GM23338 (cell line): ENCODE measurements around the gene FAAH. TPM values are rescaled to one million over a fixed set of nuclear protein-coding genes. Genes with fewer than 3 reads are reported as not detected.

Source experiments
- ATAC-seq: fragments of 200-7000 bp; cut with Tn5 transposase; 3 replicates; pipeline ENCODE4 v1.9.1; 2020
- DNase-seq: peaks from one replicate; pipeline ENCODE4 v3.0.0-alpha.2; 2015; ENCODE audit warnings: low spot score
- H2AFZ ChIP-seq: fragments of 200-600 bp; sonication (generic); 2 replicates; pipeline ENCODE4 v1.8.0; 2016; ENCODE audit warnings: antibody characterized with exemption, mild to moderate bottlenecking, moderate library complexity
- H3F3A ChIP-seq: fragments of 200-600 bp; sonication (generic); replicated peaks from 2 replicates; pipeline ENCODE4 v1.8.0; 2017; ENCODE audit warnings: antibody characterized with exemption, mixed run types, low read depth
- H3K27ac ChIP-seq: fragments of 200-600 bp; sonication (generic); 2 replicates; pipeline ENCODE4 v1.6.1; 2016; ENCODE audit warnings: low read depth
- H3K27me3 ChIP-seq: fragments of 200-600 bp; sonication (generic); 2 replicates; pipeline ENCODE4 v1.8.0; 2016; ENCODE audit warnings: mild to moderate bottlenecking, mixed run types, moderate library complexity; ENCODE audit not compliant: insufficient read depth
- H3K36me3 ChIP-seq: fragments of 200-600 bp; sonication (generic); 2 replicates; pipeline ENCODE4 v1.8.0; 2016; ENCODE audit warnings: mild to moderate bottlenecking; ENCODE audit not compliant: insufficient read depth
- H3K4me1 ChIP-seq: fragments of 200-600 bp; sonication (generic); 2 replicates; pipeline ENCODE4 v1.8.0; 2016; ENCODE audit warnings: mild to moderate bottlenecking, moderate library complexity; ENCODE audit not compliant: insufficient read depth
- H3K4me2 ChIP-seq: fragments of 200-600 bp; sonication (generic); 2 replicates; pipeline ENCODE4 v1.7.1; 2017; ENCODE audit warnings: mixed run types
- H3K4me3 ChIP-seq: fragments of 200-600 bp; sonication (generic); 2 replicates; pipeline ENCODE4 v1.6.1; 2016; ENCODE audit warnings: mixed run types
- H3K79me2 ChIP-seq: fragments of 200-600 bp; sonication (generic); replicated peaks from 2 replicates; pipeline ENCODE4 v1.8.0; 2017; ENCODE audit warnings: mild to moderate bottlenecking; ENCODE audit not compliant: insufficient read depth
- H3K9me2 ChIP-seq: fragments of 200-600 bp; sonication (generic); 2 replicates; pipeline ENCODE4 v1.8.0; 2017; ENCODE audit not compliant: insufficient read depth
- H4K20me1 ChIP-seq: fragments of 200-600 bp; sonication (generic); replicated peaks from 2 replicates; pipeline ENCODE4 v1.8.0; 2017; ENCODE audit warnings: mild to moderate bottlenecking; ENCODE audit not compliant: insufficient read depth
- H3K27ac Mint-ChIP-seq: 2 replicates; pipeline ENCODE4 v1.8.0; 2020; ENCODE audit warnings: inconsistent platforms, mild to moderate bottlenecking, moderate library complexity, mixed read lengths
- H3K27me3 Mint-ChIP-seq: 3 replicates; pipeline ENCODE4 v1.8.0; 2022; ENCODE audit warnings: low read depth, mild to moderate bottlenecking, moderate library complexity, mixed read lengths, inconsistent platforms; ENCODE audit not compliant: insufficient read depth, poor library complexity
- H3K36me3 Mint-ChIP-seq: 3 replicates; pipeline ENCODE4 v1.8.0; 2021; ENCODE audit warnings: low read depth, mild to moderate bottlenecking, inconsistent platforms, moderate library complexity, mixed read lengths
- H3K4me1 Mint-ChIP-seq: 3 replicates; pipeline ENCODE4 v1.8.0; 2020; ENCODE audit warnings: mild to moderate bottlenecking, inconsistent platforms, mixed read lengths
- H3K4me3 Mint-ChIP-seq: 3 replicates; pipeline ENCODE4 v1.8.0; 2021; ENCODE audit warnings: moderate library complexity, mild to moderate bottlenecking, inconsistent platforms, mixed read lengths
- H3K9me3 Mint-ChIP-seq: 3 replicates; pipeline ENCODE4 v1.8.0; 2020; ENCODE audit warnings: moderate library complexity, mild to moderate bottlenecking, inconsistent platforms, mixed read lengths
- CREB1 ChIP-seq: fragments of 250-450 bp; sonication (Bioruptor Pico); IDR thresholded peaks from 2 replicates; pipeline ENCODE4 v1.5.0; 2020; ENCODE audit warnings: low read depth, mild to moderate bottlenecking, moderate library complexity
- EZH2 ChIP-seq: fragments of 200-600 bp; sonication (generic); IDR thresholded peaks from one replicate; pipeline ENCODE4 v1.8.0; 2017; ENCODE audit warnings: antibody characterized with exemption, mild to moderate bottlenecking, low read depth; ENCODE audit not compliant: unreplicated experiment
- EZH2phosphoT487 ChIP-seq: fragments of 200-600 bp; sonication (generic); IDR thresholded peaks from one replicate; pipeline ENCODE4 v1.8.1; 2018; ENCODE audit warnings: antibody characterized with exemption; ENCODE audit not compliant: unreplicated experiment
- JUNB ChIP-seq: IDR thresholded peaks from one replicate; pipeline ENCODE4 v1.6.1; 2016; ENCODE audit warnings: antibody characterized with exemption; ENCODE audit not compliant: unreplicated experiment
- NANOG ChIP-seq: IDR thresholded peaks from 2 replicates; pipeline ENCODE4 v1.6.1; 2016; ENCODE audit warnings: antibody characterized with exemption, borderline replicate concordance
- POLR2AphosphoS5 ChIP-seq: IDR thresholded peaks from 2 replicates; pipeline ENCODE4 v1.6.1; 2016; ENCODE audit warnings: antibody characterized with exemption, low read depth
- STAT1 ChIP-seq: IDR thresholded peaks from one replicate; pipeline ENCODE4 v1.6.1; 2016; ENCODE audit warnings: antibody characterized with exemption; ENCODE audit not compliant: unreplicated experiment
- ZNF114 ChIP-seq: fragments of 250-450 bp; sonication (Bioruptor Pico); IDR thresholded peaks from 2 replicates; pipeline ENCODE4 v1.5.0; 2020; ENCODE audit warnings: mild to moderate bottlenecking, moderate library complexity
- ZNF331 ChIP-seq: fragments of 250-450 bp; sonication (Bioruptor Pico); IDR thresholded peaks from 2 replicates; pipeline ENCODE4 v1.5.0; 2020; ENCODE audit warnings: low read depth, mild to moderate bottlenecking, moderate library complexity
- polyA plus RNA-seq: library from polyadenylated mRNA; unstranded; fragments of >200 nt; fragmentation: Nextera tagmentation; extraction: Ambion mirVana; gene quantifications from 2 replicates; pipeline ENCODE4 v1.2.1, GENCODE V29; 2016
- total RNA-seq: library from RNA; depleted of rRNA; stranded (reverse); fragments of >200 nt; shearing (Covaris generic); gene quantifications from 2 replicates; pipeline ENCODE4 v1.2.3, GENCODE V29; 2014
- TF ChIP-seq, protein P1 (sequence below), 2 experiments: fragments of 200-600 bp in 1 of 2; sonication (generic) in 1 of 2; conservative IDR thresholded peaks; 2 replicates each; pipeline versions ENCODE4 v1.5.1 to v1.6.1; 2016 to 2017; ENCODE audit warnings: antibody characterized with exemption in 2 of 2, low read depth in 2 of 2, mild to moderate bottlenecking in 2 of 2, moderate library complexity in 1 of 2
- TF ChIP-seq, protein P2 (sequence below): IDR thresholded peaks from 2 replicates; pipeline ENCODE4 v1.6.1; 2016; ENCODE audit warnings: antibody characterized with exemption
- TF ChIP-seq, protein P3 (sequence below): fragments of 250-450 bp; sonication (Bioruptor Pico); IDR thresholded peaks from 2 replicates; pipeline ENCODE4 v1.5.0; 2020; ENCODE audit warnings: mild to moderate bottlenecking, moderate library complexity
- TF ChIP-seq, protein P4 (sequence below): IDR thresholded peaks from one replicate; pipeline ENCODE4 v1.6.1; 2018; ENCODE audit warnings: antibody characterized with exemption; ENCODE audit not compliant: unreplicated experiment

The FAAH gene
- total and polyA plus RNA-seq, 2 experiments from 2014 or later: 10.7 to 24.0 TPM

DNA sequence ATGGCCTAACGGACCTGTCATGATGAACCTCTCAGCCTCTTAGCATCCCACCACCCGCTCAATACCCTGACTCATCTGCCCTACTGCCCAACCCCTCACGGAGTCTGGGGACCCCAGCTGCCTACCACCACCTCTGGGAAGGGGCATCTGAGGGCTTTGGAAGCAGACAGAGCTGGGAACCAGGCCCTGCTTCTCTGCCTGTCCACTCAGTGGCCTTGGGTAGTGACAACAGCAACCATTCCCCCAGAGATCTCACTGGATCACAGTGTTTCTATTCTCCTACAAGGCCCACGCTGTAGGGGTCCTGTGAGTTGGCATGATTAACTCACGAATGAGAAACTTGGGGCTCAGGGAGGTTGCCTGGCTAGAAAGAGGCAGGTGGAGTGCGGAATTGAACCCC, 63.1 kb downstream of the FAAH start:
- H3K27ac ChIP-seq: no peak overlapping the region
- H3K4me1 ChIP-seq: peaks cover 10% of the 10 kb centered on the region
- Mint-ChIP-seq H3K4me1 (peaks cover 22% of the 10 kb centered on the region), H3K9me3 (no peaks in the 10 kb centered on the region; the same call in 2 of the 3 replicates), H3K36me3 (no peaks in the 10 kb centered on the region; the same call in 2 of the 3 replicates), H3K27ac (no peak overlapping the region), H3K27me3 (peaks cover 46% of the 10 kb centered on the region), H3K4me3 (no peak overlapping the region)
- TF ChIP-seq POLR2AphosphoS5 (no peak), ZNF331 (CRISPR knock-in tag) (no peak), STAT1 (no peak), ZNF114 (no peak), EZH2 (no peak), EZH2phosphoT487 (no peak), NANOG (no peak), JUNB (no peak), CREB1 (CRISPR knock-in tag) (no peak)
- TF ChIP-seq, protein P1, sequence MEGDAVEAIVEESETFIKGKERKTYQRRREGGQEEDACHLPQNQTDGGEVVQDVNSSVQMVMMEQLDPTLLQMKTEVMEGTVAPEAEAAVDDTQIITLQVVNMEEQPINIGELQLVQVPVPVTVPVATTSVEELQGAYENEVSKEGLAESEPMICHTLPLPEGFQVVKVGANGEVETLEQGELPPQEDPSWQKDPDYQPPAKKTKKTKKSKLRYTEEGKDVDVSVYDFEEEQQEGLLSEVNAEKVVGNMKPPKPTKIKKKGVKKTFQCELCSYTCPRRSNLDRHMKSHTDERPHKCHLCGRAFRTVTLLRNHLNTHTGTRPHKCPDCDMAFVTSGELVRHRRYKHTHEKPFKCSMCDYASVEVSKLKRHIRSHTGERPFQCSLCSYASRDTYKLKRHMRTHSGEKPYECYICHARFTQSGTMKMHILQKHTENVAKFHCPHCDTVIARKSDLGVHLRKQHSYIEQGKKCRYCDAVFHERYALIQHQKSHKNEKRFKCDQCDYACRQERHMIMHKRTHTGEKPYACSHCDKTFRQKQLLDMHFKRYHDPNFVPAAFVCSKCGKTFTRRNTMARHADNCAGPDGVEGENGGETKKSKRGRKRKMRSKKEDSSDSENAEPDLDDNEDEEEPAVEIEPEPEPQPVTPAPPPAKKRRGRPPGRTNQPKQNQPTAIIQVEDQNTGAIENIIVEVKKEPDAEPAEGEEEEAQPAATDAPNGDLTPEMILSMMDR (conservative IDR thresholded peaks at IDR 0.05; ENCODE audit: low read depth in 2 of 2): no peak
- TF ChIP-seq, protein P2, sequence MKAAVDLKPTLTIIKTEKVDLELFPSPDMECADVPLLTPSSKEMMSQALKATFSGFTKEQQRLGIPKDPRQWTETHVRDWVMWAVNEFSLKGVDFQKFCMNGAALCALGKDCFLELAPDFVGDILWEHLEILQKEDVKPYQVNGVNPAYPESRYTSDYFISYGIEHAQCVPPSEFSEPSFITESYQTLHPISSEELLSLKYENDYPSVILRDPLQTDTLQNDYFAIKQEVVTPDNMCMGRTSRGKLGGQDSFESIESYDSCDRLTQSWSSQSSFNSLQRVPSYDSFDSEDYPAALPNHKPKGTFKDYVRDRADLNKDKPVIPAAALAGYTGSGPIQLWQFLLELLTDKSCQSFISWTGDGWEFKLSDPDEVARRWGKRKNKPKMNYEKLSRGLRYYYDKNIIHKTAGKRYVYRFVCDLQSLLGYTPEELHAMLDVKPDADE: no peak
- TF ChIP-seq, protein P3, sequence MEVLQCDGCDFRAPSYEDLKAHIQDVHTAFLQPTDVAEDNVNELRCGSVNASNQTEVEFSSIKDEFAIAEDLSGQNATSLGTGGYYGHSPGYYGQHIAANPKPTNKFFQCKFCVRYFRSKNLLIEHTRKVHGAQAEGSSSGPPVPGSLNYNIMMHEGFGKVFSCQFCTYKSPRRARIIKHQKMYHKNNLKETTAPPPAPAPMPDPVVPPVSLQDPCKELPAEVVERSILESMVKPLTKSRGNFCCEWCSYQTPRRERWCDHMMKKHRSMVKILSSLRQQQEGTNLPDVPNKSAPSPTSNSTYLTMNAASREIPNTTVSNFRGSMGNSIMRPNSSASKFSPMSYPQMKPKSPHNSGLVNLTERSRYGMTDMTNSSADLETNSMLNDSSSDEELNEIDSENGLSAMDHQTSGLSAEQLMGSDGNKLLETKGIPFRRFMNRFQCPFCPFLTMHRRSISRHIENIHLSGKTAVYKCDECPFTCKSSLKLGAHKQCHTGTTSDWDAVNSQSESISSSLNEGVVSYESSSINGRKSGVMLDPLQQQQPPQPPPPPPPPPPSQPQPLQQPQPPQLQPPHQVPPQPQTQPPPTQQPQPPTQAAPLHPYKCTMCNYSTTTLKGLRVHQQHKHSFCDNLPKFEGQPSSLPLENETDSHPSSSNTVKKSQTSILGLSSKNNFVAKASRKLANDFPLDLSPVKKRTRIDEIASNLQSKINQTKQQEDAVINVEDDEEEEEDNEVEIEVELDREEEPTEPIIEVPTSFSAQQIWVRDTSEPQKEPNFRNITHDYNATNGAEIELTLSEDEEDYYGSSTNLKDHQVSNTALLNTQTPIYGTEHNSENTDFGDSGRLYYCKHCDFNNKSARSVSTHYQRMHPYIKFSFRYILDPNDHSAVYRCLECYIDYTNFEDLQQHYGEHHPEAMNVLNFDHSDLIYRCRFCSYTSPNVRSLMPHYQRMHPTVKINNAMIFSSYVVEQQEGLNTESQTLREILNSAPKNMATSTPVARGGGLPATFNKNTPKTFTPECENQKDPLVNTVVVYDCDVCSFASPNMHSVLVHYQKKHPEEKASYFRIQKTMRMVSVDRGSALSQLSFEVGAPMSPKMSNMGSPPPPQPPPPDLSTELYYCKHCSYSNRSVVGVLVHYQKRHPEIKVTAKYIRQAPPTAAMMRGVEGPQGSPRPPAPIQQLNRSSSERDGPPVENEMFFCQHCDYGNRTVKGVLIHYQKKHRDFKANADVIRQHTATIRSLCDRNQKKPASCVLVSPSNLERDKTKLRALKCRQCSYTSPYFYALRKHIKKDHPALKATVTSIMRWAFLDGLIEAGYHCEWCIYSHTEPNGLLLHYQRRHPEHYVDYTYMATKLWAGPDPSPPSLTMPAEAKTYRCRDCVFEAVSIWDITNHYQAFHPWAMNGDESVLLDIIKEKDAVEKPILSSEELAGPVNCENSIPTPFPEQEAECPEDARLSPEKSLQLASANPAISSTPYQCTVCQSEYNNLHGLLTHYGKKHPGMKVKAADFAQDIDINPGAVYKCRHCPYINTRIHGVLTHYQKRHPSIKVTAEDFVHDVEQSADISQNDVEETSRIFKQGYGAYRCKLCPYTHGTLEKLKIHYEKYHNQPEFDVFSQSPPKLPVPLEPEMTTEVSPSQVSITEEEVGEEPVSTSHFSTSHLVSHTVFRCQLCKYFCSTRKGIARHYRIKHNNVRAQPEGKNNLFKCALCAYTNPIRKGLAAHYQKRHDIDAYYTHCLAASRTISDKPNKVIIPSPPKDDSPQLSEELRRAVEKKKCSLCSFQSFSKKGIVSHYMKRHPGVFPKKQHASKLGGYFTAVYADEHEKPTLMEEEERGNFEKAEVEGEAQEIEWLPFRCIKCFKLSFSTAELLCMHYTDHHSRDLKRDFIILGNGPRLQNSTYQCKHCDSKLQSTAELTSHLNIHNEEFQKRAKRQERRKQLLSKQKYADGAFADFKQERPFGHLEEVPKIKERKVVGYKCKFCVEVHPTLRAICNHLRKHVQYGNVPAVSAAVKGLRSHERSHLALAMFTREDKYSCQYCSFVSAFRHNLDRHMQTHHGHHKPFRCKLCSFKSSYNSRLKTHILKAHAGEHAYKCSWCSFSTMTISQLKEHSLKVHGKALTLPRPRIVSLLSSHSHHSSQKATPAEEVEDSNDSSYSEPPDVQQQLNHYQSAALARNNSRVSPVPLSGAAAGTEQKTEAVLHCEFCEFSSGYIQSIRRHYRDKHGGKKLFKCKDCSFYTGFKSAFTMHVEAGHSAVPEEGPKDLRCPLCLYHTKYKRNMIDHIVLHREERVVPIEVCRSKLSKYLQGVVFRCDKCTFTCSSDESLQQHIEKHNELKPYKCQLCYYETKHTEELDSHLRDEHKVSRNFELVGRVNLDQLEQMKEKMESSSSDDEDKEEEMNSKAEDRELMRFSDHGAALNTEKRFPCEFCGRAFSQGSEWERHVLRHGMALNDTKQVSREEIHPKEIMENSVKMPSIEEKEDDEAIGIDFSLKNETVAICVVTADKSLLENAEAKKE (CRISPR knock-in tag): no peak
- TF ChIP-seq, protein P4, sequence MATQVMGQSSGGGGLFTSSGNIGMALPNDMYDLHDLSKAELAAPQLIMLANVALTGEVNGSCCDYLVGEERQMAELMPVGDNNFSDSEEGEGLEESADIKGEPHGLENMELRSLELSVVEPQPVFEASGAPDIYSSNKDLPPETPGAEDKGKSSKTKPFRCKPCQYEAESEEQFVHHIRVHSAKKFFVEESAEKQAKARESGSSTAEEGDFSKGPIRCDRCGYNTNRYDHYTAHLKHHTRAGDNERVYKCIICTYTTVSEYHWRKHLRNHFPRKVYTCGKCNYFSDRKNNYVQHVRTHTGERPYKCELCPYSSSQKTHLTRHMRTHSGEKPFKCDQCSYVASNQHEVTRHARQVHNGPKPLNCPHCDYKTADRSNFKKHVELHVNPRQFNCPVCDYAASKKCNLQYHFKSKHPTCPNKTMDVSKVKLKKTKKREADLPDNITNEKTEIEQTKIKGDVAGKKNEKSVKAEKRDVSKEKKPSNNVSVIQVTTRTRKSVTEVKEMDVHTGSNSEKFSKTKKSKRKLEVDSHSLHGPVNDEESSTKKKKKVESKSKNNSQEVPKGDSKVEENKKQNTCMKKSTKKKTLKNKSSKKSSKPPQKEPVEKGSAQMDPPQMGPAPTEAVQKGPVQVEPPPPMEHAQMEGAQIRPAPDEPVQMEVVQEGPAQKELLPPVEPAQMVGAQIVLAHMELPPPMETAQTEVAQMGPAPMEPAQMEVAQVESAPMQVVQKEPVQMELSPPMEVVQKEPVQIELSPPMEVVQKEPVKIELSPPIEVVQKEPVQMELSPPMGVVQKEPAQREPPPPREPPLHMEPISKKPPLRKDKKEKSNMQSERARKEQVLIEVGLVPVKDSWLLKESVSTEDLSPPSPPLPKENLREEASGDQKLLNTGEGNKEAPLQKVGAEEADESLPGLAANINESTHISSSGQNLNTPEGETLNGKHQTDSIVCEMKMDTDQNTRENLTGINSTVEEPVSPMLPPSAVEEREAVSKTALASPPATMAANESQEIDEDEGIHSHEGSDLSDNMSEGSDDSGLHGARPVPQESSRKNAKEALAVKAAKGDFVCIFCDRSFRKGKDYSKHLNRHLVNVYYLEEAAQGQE: no peak
- no peaks in the 10 kb centered on the region for H3K36me3 ChIP-seq
- DNase-seq (no peak), ATAC-seq (no peak)
- H4K20me1 ChIP-seq: no peaks in the 10 kb centered on the region
- H3K27me3 ChIP-seq: peaks cover 91% of the 10 kb centered on the region
- no peaks in the 10 kb centered on the region for H3F3A ChIP-seq
- no peak overlapping the region for H3K4me3 ChIP-seq
- no peaks in the 10 kb centered on the region for H3K9me2 ChIP-seq
- H3K4me2 ChIP-seq: no peak overlapping the region
- no peak overlapping the region for H2AFZ ChIP-seq
- H3K79me2 ChIP-seq: no peaks in the 10 kb centered on the region
